ENCODE measurements around the gene SLC39A6.

Gene SLC39A6

GRCh38 chr18:36112302-36112701 is 16.8 kb downstream of the SLC39A6 start:
- TF ChIP-seq CTCF (IDR thresholded peaks at IDR 0.05; ENCODE audit: low read depth, low read length): no peak
- H3K4me3 ChIP-seq (ENCODE audit: low read depth, low read length): no peak overlapping the region

DNA sequence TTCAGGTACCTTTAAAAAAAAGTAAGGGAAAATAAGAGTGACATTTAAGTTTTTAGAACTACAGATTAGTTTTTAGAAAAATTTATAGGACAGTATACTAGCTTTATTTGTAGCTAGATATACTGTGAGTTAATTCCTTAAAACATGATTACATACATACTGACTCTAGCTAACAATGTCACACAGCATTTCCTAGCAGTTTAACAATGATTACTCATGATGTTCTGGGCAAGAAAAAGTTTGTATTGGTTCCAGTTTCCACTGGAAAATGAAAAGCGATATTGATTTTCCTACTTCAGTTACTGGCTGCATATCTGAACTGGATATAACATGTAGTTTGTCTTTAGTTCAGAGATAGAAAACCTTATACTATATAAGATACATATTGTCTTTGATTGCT is 19.4 kb downstream of the SLC39A6 start:
- H3K4me3 ChIP-seq (ENCODE audit: low read depth, low read length): no peak overlapping the region
- no peak for TF ChIP-seq CTCF (IDR thresholded peaks at IDR 0.05; ENCODE audit: low read depth, low read length)

DNA sequence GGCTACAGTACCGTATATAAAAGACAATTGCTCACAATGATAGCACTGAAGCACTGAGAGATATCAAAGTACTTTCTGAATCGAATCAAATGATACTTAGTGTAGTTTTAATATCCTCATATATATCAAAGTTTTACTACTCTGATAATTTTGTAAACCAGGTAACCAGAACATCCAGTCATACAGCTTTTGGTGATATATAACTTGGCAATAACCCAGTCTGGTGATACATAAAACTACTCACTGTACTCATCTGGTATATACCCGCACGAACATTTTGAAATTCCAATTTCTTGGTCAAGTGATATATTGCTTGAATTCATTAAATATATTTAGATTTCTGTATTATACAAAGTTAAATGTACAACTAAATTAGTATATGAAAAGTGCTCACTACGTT is 20.5 kb downstream of the SLC39A6 start:
- no peak for TF ChIP-seq CTCF (IDR thresholded peaks at IDR 0.05; ENCODE audit: low read depth, low read length)
- no peak overlapping the region for H3K4me3 ChIP-seq (ENCODE audit: low read depth, low read length)

DNA sequence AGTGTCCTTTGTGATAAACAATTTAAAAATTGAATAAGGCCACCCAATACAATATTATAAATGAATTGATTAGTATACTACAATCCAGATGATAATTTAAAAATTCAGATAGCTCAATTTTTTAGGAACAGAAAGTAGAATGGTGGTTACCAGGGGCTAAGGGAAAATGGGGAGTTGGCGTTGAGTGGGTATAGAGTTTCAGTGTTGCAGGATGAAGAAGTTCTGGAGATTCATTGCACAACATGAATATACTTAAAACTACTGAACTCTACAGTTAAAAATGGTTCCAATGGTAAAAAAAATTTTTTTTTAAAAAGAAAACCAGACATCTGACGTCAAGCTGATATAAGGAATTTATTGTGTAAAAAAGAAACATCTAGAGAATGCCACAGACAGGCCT is 20.9 kb downstream of the SLC39A6 start:
- TF ChIP-seq CTCF (IDR thresholded peaks at IDR 0.05; ENCODE audit: low read depth, low read length): no peak
- H3K4me3 ChIP-seq (ENCODE audit: low read depth, low read length): no peak overlapping the region

DNA sequence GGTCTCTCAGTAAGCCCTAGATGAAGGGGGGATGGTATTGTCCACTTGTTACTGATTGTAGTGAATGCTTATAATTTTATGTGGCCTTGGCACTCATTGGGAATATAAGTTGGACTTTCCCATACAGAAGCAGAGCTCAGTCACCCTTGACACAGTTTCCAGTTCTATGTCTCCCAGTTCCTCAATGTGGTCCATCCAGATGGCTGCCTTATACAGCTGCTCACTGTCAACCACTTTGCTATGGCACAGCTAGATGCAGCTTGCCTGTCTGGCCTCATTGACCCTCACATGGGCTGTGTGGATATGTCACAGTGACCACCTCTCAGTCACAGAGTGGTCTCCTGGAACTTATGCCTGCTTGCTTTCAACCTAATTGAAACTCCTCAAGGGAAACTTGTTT is 21.7 kb downstream of the SLC39A6 start:
- H3K4me3 ChIP-seq (ENCODE audit: low read depth, low read length): no peak overlapping the region
- TF ChIP-seq CTCF (IDR thresholded peaks at IDR 0.05; ENCODE audit: low read depth, low read length): no peak

DNA sequence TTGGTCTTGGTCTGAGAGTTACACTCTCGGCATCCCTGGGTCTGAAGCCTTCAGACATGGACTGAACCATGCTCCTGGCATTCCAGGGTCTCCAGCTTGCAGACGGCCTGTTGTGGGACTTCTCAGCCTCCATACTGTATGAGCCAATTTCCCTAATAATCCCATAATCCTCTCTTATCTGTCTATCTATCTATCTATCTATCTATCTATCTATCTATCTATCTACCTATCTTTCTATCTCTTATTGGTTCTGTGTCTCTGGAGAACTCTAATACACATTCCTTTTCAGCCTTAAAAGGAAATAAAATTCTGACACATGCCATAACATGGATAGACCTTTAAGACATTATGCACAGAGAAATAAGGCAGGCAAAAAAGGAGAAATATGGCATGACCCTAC is 24.4 kb downstream of the SLC39A6 start:
- no peak for TF ChIP-seq CTCF (IDR thresholded peaks at IDR 0.05; ENCODE audit: low read depth, low read length)
- H3K4me3 ChIP-seq (ENCODE audit: low read depth, low read length): no peak overlapping the region

DNA sequence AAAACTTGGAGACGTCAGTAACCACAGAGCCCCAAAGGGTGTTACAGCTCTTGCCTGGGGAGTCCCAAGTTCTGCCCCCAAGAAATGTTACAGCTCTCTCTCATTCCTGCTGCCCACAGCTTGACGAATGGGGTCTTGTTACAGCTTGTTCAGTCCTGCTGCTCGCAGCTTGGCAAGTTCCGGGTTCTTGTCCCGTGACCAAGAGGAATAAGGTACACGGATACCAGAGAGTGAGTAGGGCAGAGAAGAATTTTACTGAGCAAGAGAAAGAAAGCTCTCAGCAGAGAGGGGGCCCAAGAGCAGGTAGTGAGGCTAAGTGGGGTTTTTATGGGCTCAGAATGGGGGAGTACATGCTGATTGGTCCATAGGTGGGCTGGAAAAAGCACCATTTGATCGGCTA is 27.2 kb downstream of the SLC39A6 start:
- no peak for TF ChIP-seq CTCF (IDR thresholded peaks at IDR 0.05; ENCODE audit: low read depth, low read length)
- H3K4me3 ChIP-seq (ENCODE audit: low read depth, low read length): no peak overlapping the region
